SIG-M5 treated with dmso at 0.1 percent for 504 hours (cell line): Measurements from ENCODE around the gene SLC36A3.
A peak's percentile ranks its signal among the peaks of the same experiment; 100 is the strongest.
"Not testable (repeated sequence)": the region's sequence is repeated elsewhere in the genome, so short reads cannot be mapped to it uniquely, and the experiment has no call there.

Source experiments
- DNase-seq: peaks from one replicate; lab custom pipeline; 2025; ENCODE audit not compliant: unreplicated experiment; lab: John Stamatoyannopoulos, UW

The SLC36A3 gene

GRCh38 chr5:151309266-151309665, 5.7 kb upstream of the SLC36A3 start:
- not testable (repeated sequence) for DNase-seq

- DNase-seq, result peak; percentile 60
Observed at GRCh38 chr5:151298063-151298855, 5.3 kb downstream of the SLC36A3 start.

DNA sequence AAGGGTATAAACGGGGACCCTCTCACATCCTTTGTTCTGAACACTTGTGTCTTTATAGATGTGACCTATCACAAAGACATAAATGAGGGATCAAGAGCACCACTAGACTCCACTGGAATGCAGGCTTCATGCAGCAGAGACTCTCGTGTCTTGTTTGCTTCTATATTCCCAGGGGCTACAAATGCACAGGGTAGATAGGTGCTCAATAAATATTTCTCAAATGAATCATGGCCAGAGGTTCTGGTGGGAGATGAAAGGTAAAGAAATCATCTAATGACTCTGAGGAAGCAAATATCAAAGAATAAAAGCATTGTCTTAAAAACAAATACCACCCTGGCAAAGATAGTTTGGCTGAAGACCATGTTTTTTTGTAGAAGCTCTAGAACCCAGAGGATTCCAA, 6.6 kb downstream of the SLC36A3 start:
- no peak for DNase-seq

GRCh38 chr5:151296478-151296830, 7.1 kb downstream of the SLC36A3 start:
- DNase-seq, result no peak

GRCh38 chr5:151295791-151296477, 7.6 kb downstream of the SLC36A3 start:
- DNase-seq, result peak; percentile 84

DNA sequence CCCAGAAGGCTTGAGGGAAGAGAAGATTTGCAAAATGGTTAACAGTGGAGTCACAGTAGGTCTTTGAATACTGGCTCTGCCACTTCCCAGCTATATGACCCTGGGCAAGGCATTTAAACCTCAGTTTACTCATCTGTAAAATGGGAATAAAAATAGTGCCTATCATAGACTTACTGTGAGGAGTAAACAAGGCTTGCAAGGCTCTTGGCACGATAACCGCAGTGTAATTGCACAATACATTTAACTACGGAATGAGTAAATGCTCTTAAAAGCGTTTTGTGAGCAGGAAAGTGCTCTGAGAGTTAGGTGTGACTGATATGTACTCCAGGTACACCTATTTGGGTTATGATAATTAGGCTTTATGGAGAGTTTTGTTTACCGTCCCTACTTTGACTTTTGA, 8.4 kb downstream of the SLC36A3 start:
- peak; percentile 50 for DNase-seq

GRCh38 chr5:151293624-151294023, 9.9 kb downstream of the SLC36A3 start:
- DNase-seq, result no peak

- DNase-seq, result peak; percentile 12
Observed at GRCh38 chr5:151288180-151288579, 15.4 kb downstream of the SLC36A3 start.

- DNase-seq, result no peak
Observed at GRCh38 chr5:151286246-151286645, 17.3 kb downstream of the SLC36A3 start.

DNA sequence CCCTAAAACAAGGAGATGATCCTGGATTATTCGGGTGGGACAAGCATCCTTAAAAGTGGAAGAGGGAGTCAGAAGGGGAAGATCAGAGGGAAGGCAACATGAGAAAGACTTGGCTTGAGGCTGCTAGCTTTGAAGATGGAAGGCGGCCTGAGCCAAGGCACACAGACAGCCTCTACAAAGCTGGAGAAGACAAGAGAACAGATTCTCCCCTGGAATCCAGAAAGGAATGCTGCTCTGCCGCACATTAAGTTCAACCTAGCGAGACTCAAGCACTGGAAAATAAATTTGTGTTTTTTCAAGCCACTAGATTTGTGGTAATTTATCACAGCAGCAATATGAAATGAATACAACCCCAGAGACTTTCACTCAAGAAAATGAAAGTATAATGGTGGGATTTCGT, 17.9 kb downstream of the SLC36A3 start:
- DNase-seq, result no peak

GRCh38 chr5:151284392-151284967, 19.1 kb downstream of the SLC36A3 start:
- peak; percentile 10 for DNase-seq

- DNase-seq, result no peak
Observed at GRCh38 chr5:151283120-151283825, 20.3 kb downstream of the SLC36A3 start.

DNA sequence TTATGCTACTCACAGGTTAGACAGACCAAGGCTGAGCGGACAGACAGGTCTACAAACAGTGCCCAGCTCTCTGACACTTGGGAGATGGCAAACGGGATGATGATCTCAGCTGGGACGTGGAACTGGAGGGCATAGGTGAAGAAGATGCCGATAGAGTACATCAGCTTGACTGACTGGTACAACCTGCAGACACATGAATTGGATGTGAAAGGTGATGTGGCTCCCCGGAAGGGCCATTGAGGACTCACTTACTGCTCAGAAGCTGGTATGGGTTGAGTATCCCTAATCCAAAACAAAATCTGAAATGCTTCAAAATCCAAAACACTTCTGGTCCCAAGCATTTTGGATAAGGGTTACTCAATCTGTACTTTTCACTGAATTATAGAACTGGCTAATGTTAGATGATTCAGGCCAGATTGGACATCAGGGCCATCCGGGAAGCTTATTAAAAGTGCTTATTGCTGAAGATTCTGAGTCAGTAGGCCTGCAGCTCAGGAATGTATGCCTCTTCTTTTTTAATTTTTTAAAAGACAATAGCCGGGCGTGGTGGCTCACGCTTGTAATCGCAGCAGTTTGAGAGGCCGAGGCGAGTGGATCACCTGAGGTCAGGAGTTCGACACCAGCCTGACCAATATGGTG, 22.4 kb downstream of the SLC36A3 start:
- no peak for DNase-seq

DNA sequence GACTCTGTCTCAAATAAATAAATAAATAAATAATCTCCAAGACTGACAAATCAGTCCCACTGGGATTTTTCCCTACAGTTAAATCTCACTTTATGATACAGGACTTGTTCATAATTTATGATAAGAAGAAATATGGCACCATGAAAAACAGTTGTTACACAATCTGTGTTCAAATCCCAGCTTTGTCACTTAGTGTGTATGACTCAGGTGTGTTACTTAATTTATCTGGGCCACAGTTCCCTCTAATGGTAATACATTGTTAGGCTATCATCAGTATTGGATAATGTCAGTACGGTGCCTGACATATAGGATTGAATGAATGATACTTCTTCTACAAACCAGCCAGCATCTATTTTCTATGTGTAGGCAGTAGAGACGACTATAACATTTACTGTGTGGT, 23.1 kb downstream of the SLC36A3 start:
- DNase-seq, result no peak

- DNase-seq, result no peak
Observed at GRCh38 chr5:151278845-151279244, 24.7 kb downstream of the SLC36A3 start.

GRCh38 chr5:151275803-151276202, 27.8 kb downstream of the SLC36A3 start:
- no peak for DNase-seq

DNA sequence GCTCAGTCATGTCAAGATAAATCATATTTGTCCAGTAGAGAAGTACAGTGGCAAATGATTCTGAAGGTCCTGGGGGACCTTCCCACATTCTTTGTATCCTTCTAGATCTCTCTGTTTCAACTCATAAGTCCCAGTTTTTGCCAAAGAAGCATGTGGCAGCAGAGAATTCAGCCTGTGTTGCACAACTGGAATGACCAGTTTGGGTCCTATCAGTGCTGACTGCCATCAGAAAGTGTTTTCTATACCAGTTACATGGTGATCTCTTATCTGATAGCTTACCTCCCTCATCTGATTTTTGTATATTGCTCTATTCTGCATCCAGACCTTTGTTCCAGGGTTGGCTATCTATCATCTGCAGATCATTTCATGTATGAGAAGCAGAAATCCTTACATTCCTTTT, 28.9 kb downstream of the SLC36A3 start:
- DNase-seq, result no peak

DNA sequence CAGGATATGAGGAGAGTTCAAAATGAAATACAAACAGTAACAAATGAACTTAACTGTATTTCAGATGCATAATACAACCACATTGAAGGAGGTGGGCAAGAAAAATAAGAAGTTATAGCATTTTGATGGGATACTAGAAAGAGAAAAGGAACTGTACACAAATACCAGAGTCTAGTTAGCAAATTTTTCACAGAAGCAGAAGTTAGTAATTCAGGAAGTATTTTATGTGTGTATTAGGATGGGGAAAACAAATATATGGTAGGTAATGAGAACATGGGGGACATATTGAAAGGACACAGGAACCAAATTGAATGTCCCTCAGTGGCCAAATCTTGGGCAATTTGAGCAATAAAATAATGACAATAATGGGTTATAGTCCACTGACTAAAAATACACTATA, 32.2 kb downstream of the SLC36A3 start:
- DNase-seq, result no peak

GRCh38 chr5:151270599-151270998, 33.0 kb downstream of the SLC36A3 start:
- DNase-seq, result no peak

GRCh38 chr5:151267491-151268260, 35.9 kb downstream of the SLC36A3 start:
- no peak for DNase-seq
